Mesendoderm (in vitro differentiated cells): ENCODE data around the gene IFI16.

Experiments used
- DNase-seq: peaks from one replicate; pipeline ENCODE4 v3.0.0; 2013
- H2AK5ac ChIP-seq: 2 replicates; pipeline ENCODE4 v1.6.1; 2013; ENCODE audit warnings: low read length, inconsistent platforms
- H2BK120ac ChIP-seq: 2 replicates; pipeline ENCODE4 v1.6.1; 2013; ENCODE audit warnings: low read depth, mild to moderate bottlenecking, low read length, moderate library complexity, mixed read lengths
- H2BK15ac ChIP-seq: replicated peaks from 2 replicates; pipeline ENCODE4 v1.6.1; 2013; ENCODE audit warnings: low read depth, mild to moderate bottlenecking, moderate library complexity
- H2BK5ac ChIP-seq: 2 replicates; pipeline ENCODE4 v1.6.1; 2013; ENCODE audit warnings: low read length, inconsistent platforms
- H3K18ac ChIP-seq: 2 replicates; pipeline ENCODE4 v1.6.1; 2013; ENCODE audit warnings: mild to moderate bottlenecking, low read length, mixed read lengths
- H3K23ac ChIP-seq: one replicate; pipeline ENCODE4 v1.6.1; 2013; ENCODE audit warnings: low read length
- H3K27ac ChIP-seq: 2 replicates; pipeline ENCODE4 v1.5.1; 2013; ENCODE audit warnings: low read depth, mild to moderate bottlenecking, inconsistent platforms, low read length, moderate library complexity
- H3K27me3 ChIP-seq: 2 replicates; pipeline ENCODE4 v1.6.1; 2013; ENCODE audit warnings: low read length, control low read depth, mild to moderate bottlenecking, inconsistent platforms; ENCODE audit not compliant: insufficient read depth, poor library complexity
- H3K36me3 ChIP-seq: 2 replicates; pipeline ENCODE4 v1.6.1; 2013; ENCODE audit warnings: low read length, inconsistent platforms; ENCODE audit not compliant: control insufficient read depth, insufficient read depth
- H3K4ac ChIP-seq: one replicate; pipeline ENCODE4 v1.6.1; 2013; ENCODE audit warnings: low read depth, mild to moderate bottlenecking, low read length, moderate library complexity
- H3K4me1 ChIP-seq: 2 replicates; pipeline ENCODE4 v1.6.1; 2013; ENCODE audit warnings: low read depth, low read length, inconsistent platforms; ENCODE audit not compliant: control insufficient read depth
- H3K4me2 ChIP-seq: 2 replicates; pipeline ENCODE4 v1.6.1; 2013; ENCODE audit warnings: low read length
- H3K4me3 ChIP-seq: 2 replicates; pipeline ENCODE4 v1.5.1; 2013; ENCODE audit warnings: mild to moderate bottlenecking, low read length
- H3K56ac ChIP-seq: one replicate; pipeline ENCODE4 v1.6.1; 2013; ENCODE audit warnings: low read length
- H3K79me1 ChIP-seq: 2 replicates; pipeline ENCODE4 v1.6.1; 2013; ENCODE audit warnings: low read length, inconsistent platforms
- H3K79me2 ChIP-seq: 2 replicates; pipeline ENCODE4 v1.6.1; 2013; ENCODE audit warnings: mild to moderate bottlenecking, low read length; ENCODE audit not compliant: control insufficient read depth, insufficient read depth
- H3K9ac ChIP-seq: 2 replicates; pipeline ENCODE4 v1.6.1; 2013; ENCODE audit warnings: low read length, inconsistent platforms
- H4K5ac ChIP-seq: one replicate; pipeline ENCODE4 v1.6.1; 2013; ENCODE audit warnings: low read length
- H4K8ac ChIP-seq: one replicate; pipeline ENCODE4 v1.6.1; 2013; ENCODE audit warnings: low read depth, mild to moderate bottlenecking, control low read depth, low read length, moderate library complexity
- WGBS: extraction: QIAGEN DNeasy Blood & Tissue Kit; methylation state at CpG from one replicate; pipeline ENCODE4 v1.1.7; 2013; ENCODE audit warnings: low lambda C conversion rate, missing lambda C conversion rate; ENCODE audit not compliant: insufficient coverage; ENCODE audit errors: extremely low coverage; 5-methylcytosine and 5-hydroxymethylcytosine counted together

Gene IFI16

DNA sequence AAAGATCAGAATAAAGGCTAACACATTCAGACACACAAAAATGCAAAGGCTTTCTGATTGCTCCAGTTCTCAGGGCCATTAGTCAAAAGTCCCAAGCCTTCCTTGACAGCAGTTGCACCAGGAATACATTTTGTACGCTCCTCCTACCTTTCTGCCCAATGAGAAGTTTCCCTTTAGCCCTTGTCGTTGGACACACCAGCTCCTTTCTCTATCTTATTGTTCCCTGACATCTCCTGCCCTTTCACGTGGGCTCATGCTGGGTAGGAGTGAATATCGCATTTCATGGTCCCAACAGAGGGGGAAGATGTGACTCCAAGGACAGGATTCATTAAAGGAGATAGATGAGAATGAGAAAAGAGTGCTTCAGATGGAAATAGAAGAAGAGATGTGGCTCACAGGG lies 33.5 kb upstream of the IFI16 start:
- Histone ChIP-seq H3K18ac (no peak overlapping the region), H3K27me3 (no peaks in the 10 kb centered on the region), H3K23ac (no peak overlapping the region), H3K4ac (no peak overlapping the region), H3K56ac (no peak overlapping the region), H4K5ac (no peak overlapping the region), H3K79me1 (no peaks in the 10 kb centered on the region), H3K4me3 (no peak overlapping the region), H3K9ac (no peak overlapping the region), H3K4me2 (no peak overlapping the region), H2BK120ac (no peak overlapping the region), H3K27ac (no peak overlapping the region), H2AK5ac (no peak overlapping the region), H3K79me2 (no peaks in the 10 kb centered on the region), H2BK5ac (no peak overlapping the region), H3K4me1 (no peaks in the 10 kb centered on the region), H3K36me3 (no peaks in the 10 kb centered on the region), H4K8ac (no peak overlapping the region), H2BK15ac (no peak overlapping the region)
- no CpG with 5 or more reads among the region's 4 CpGs for WGBS
- DNase-seq: no peak

DNA sequence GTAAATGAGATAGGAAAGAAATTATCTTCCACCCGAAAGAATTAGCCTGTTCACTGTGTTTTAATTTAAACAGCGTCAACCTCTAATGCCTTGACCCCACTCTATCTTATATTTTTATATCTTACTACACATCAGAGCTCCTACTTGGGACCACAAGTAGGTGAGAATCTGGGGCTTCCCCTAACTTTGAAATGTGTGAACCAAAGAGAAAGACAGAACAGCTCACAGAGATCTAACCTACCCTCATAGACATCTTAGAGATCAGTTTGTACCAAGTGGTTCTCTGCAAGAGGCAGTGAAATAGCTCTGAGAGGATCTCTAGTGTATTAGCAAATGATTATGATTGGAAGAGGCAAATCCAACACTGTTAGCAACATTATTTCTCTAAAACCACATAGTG lies 31.0 kb upstream of the IFI16 start:
- no peak overlapping the region for H4K5ac ChIP-seq
- no peak overlapping the region for H3K9ac ChIP-seq
- no peaks in the 10 kb centered on the region for H3K79me2 ChIP-seq
- no CpG with 5 or more reads among the region's 2 CpGs for WGBS
- H2AK5ac ChIP-seq: no peak overlapping the region
- H3K27me3 ChIP-seq: no peaks in the 10 kb centered on the region
- H3K56ac ChIP-seq: no peak overlapping the region
- H3K4me2 ChIP-seq: no peak overlapping the region
- H3K4me3 ChIP-seq: no peak overlapping the region
- H3K27ac ChIP-seq: no peak overlapping the region
- H3K79me1 ChIP-seq: no peaks in the 10 kb centered on the region
- no peak overlapping the region for H4K8ac ChIP-seq
- H2BK5ac ChIP-seq: no peak overlapping the region
- no peak overlapping the region for H2BK15ac ChIP-seq
- H3K18ac ChIP-seq: no peak overlapping the region
- no peak overlapping the region for H3K23ac ChIP-seq
- no peak overlapping the region for H2BK120ac ChIP-seq
- no peak overlapping the region for H3K4ac ChIP-seq
- H3K4me1 ChIP-seq: no peaks in the 10 kb centered on the region
- DNase-seq: no peak
- no peaks in the 10 kb centered on the region for H3K36me3 ChIP-seq

DNA sequence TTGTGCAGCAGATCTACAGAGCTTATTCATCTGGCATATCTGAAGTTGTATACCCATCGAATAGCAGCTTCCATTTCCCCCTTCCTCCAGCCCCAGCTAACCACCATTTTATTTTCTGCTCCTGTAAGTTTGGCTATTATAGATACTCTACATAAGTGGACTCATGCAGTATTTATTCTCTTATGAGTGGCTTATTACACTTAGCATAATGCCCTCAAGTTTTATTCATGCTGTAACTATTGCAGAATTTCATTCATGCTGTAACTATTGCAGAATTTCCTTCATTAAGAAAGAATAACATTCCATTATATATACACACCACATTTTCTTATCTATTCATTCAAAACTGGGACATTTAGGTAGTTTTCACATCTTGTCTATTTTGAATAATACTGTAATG lies 30.5 kb upstream of the IFI16 start:
- H3K56ac ChIP-seq: no peak overlapping the region
- H3K4ac ChIP-seq: no peak overlapping the region
- H2AK5ac ChIP-seq: no peak overlapping the region
- no peak overlapping the region for H3K18ac ChIP-seq
- WGBS: no CpG with 5 or more reads among the region's 1 CpG
- no peak for DNase-seq
- H3K79me1 ChIP-seq: no peaks in the 10 kb centered on the region
- no peak overlapping the region for H2BK120ac ChIP-seq
- no peak overlapping the region for H3K23ac ChIP-seq
- H3K27ac ChIP-seq: no peak overlapping the region
- H3K36me3 ChIP-seq: no peaks in the 10 kb centered on the region
- no peaks in the 10 kb centered on the region for H3K4me1 ChIP-seq
- H2BK5ac ChIP-seq: no peak overlapping the region
- no peaks in the 10 kb centered on the region for H3K79me2 ChIP-seq
- no peak overlapping the region for H3K4me2 ChIP-seq
- H3K9ac ChIP-seq: no peak overlapping the region
- no peak overlapping the region for H4K8ac ChIP-seq
- no peak overlapping the region for H2BK15ac ChIP-seq
- no peak overlapping the region for H3K4me3 ChIP-seq
- H3K27me3 ChIP-seq: no peaks in the 10 kb centered on the region
- H4K5ac ChIP-seq: no peak overlapping the region

DNA sequence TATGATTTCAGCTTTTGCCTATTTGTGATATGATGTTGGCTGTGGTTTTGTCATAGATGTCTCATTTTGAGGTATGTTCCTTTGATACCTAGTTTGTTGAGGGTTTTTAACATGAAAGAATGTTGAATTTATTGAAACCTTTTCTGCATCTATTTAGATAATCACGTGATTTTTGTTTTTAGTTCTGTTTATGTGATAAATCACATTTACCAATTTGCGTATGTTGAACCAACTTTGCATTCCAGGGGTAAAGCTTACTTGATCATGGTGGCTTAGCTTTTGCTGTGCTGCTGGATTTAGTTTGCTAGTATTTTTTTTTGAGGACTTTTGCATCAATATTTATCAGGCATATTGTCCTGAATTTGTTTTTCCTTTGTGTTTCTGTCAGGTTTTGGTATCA lies 26.5 kb upstream of the IFI16 start:
- Histone ChIP-seq H2BK15ac (no peak overlapping the region), H3K27ac (no peak overlapping the region), H3K79me1 (no peaks in the 10 kb centered on the region), H2BK120ac (no peak overlapping the region), H3K4me2 (no peak overlapping the region), H3K27me3 (no peaks in the 10 kb centered on the region), H3K4ac (no peak overlapping the region), H3K56ac (no peak overlapping the region), H2AK5ac (no peak overlapping the region), H3K36me3 (no peaks in the 10 kb centered on the region), H3K4me1 (no peaks in the 10 kb centered on the region), H2BK5ac (no peak overlapping the region), H4K8ac (no peak overlapping the region), H4K5ac (no peak overlapping the region), H3K18ac (no peak overlapping the region), H3K9ac (no peak overlapping the region), H3K79me2 (no peaks in the 10 kb centered on the region), H3K4me3 (no peak overlapping the region), H3K23ac (no peak overlapping the region)
- no peak for DNase-seq
- no CpG with 5 or more reads among the region's 2 CpGs for WGBS

DNA sequence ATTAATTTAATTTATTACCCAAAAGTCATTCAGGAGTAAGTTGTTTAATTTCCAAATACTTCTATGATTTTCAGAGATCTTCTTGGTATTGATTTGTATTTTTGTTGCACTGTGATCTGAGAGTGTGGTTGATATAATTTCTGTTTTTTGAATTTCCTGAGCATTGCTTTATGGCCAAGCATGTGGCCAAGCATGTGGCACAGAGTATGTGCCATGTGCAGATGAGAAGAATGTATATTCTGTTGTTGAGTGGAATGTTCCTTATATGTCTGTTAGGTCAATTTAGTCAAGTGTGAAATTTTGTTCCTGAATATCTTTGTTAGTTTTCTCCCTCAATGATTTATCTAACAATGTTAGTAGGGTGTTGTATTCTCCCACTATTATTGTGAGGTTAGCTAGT lies 25.3 kb upstream of the IFI16 start:
- Histone ChIP-seq H3K36me3 (no peaks in the 10 kb centered on the region), H2BK120ac (no peak overlapping the region), H4K5ac (no peak overlapping the region), H3K79me2 (no peaks in the 10 kb centered on the region), H3K4me3 (no peak overlapping the region), H3K4ac (no peak overlapping the region), H3K23ac (no peak overlapping the region), H2AK5ac (no peak overlapping the region), H2BK5ac (no peak overlapping the region), H3K18ac (no peak overlapping the region), H4K8ac (no peak overlapping the region), H3K27ac (no peak overlapping the region), H3K56ac (no peak overlapping the region), H2BK15ac (no peak overlapping the region), H3K79me1 (no peaks in the 10 kb centered on the region), H3K4me2 (no peak overlapping the region), H3K27me3 (no peaks in the 10 kb centered on the region), H3K9ac (no peak overlapping the region), H3K4me1 (no peaks in the 10 kb centered on the region)
- no peak for DNase-seq

DNA sequence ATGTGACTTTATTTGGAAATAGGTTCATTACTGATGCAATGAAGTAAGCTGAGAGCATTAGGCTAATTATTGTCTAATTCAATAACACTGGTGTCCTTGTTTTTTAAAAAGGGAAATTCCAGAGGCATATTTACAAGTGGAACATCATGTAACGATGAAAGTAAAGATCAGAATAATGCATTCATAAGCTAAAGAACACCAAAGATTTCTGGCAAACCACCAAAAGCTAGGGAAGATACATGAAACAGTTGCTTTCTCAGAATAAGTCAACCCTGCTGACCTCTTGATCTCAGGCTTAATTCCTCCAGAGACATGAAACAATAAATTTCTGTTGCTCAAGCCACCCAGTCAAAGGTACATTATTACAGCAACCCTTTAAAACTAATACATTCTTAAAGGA lies 20.3 kb upstream of the IFI16 start:
- no CpG with 5 or more reads among the region's 1 CpG for WGBS
- H4K5ac ChIP-seq: no peak overlapping the region

More for the DNA sequence above, 20.3 kb upstream of the IFI16 start:
- Histone ChIP-seq H3K27ac (no peak overlapping the region), H3K4ac (no peak overlapping the region), H3K79me1 (no peaks in the 10 kb centered on the region), H2AK5ac (no peak overlapping the region), H3K18ac (no peak overlapping the region), H3K56ac (no peak overlapping the region), H3K36me3 (no peaks in the 10 kb centered on the region), H4K8ac (no peak overlapping the region), H2BK5ac (no peak overlapping the region), H3K4me3 (no peak overlapping the region), H3K27me3 (no peaks in the 10 kb centered on the region), H3K4me2 (no peak overlapping the region), H3K4me1 (no peaks in the 10 kb centered on the region), H2BK15ac (no peak overlapping the region), H3K9ac (no peak overlapping the region), H2BK120ac (no peak overlapping the region), H3K23ac (no peak overlapping the region), H3K79me2 (no peaks in the 10 kb centered on the region)
- no peak for DNase-seq
